Panc1 (cell line): ENCODE measurements around the gene PTGIS. TPM values are rescaled to one million over a fixed set of nuclear protein-coding genes. Genes with fewer than 3 reads are reported as not detected.

Source experiments
- ATAC-seq: fragments of 200-7000 bp; cut with Tn5 transposase; 2 replicates; pipeline ENCODE4 v1.9.1; 2020; ENCODE audit warnings: mild to moderate bottlenecking, moderate library complexity
- BruUV-seq: library from RNA; stranded (reverse); fragments of 400-500 nt; replicated peaks from 2 replicates; lab custom pipeline; 2021; lab: Mats Ljungman, UMichigan
- CTCF ChIA-PET: fragments of 300-600 bp; sonication (Branson Sonifier 250); formaldehyde crosslinking; loops from one replicate; lab custom pipeline; 2022; ENCODE audit warnings: antibody characterized with exemption; lab: Charles Lee
- POLR2A ChIA-PET: fragments of 300-600 bp; sonication (Branson Sonifier 250); formaldehyde crosslinking; loops from one replicate; lab custom pipeline; 2022; ENCODE audit warnings: antibody characterized with exemption; lab: Charles Lee
- DNase-seq: peaks from one replicate; pipeline ENCODE4 v3.0.0-alpha.2; 2010; ENCODE audit warnings: low read depth, low spot score
- H3K27ac ChIP-seq: 2 replicates; pipeline ENCODE4 v1.5.1; 2011; ENCODE audit warnings: mild to moderate bottlenecking, low read length, inconsistent platforms
- H3K27me3 ChIP-seq: fragments of 200-500 bp; sonication (Bioruptor generic); 2 replicates; pipeline ENCODE4 v1.6.0; 2014; ENCODE audit warnings: low read length, inconsistent platforms; ENCODE audit not compliant: control insufficient read depth, insufficient read depth
- H3K36me3 ChIP-seq: fragments of 200-500 bp; sonication (Bioruptor generic); 2 replicates; pipeline ENCODE4 v1.5.1; 2014; ENCODE audit warnings: inconsistent platforms, mild to moderate bottlenecking, low read length, moderate library complexity; ENCODE audit not compliant: control insufficient read depth, insufficient read depth
- H3K4me1 ChIP-seq: 2 replicates; pipeline ENCODE4 v1.5.1; 2011; ENCODE audit warnings: inconsistent platforms, mild to moderate bottlenecking, low read length, moderate library complexity; ENCODE audit not compliant: control insufficient read depth, insufficient read depth
- H3K4me3 ChIP-seq, 2 experiments: 2 replicates each; pipeline ENCODE4 v1.5.1; 2011 to 2012; ENCODE audit warnings: low read depth in 2 of 2, low read length in 2 of 2, mild to moderate bottlenecking in 2 of 2, inconsistent platforms in 1 of 2, moderate library complexity in 1 of 2
- H3K9me3 ChIP-seq: fragments of 200-500 bp; sonication (Bioruptor generic); 2 replicates; pipeline ENCODE4 v1.5.1; 2014; ENCODE audit warnings: low read depth, mild to moderate bottlenecking, inconsistent platforms, low read length, moderate library complexity; ENCODE audit not compliant: control insufficient read depth, insufficient read depth
- POLR2AphosphoS5 ChIP-seq: IDR thresholded peaks from 2 replicates; pipeline ENCODE4 v1.6.1; 2012; ENCODE audit warnings: mild to moderate bottlenecking, low read depth, low read length, moderate library complexity
- SIN3A ChIP-seq: IDR thresholded peaks from 2 replicates; pipeline ENCODE4 v1.6.1; 2012; ENCODE audit warnings: low read depth, mild to moderate bottlenecking, low read length, moderate library complexity, borderline replicate concordance; ENCODE audit not compliant: insufficient read depth
- TCF7L2 ChIP-seq: IDR thresholded peaks from 2 replicates; pipeline ENCODE4 v1.6.1; 2011; ENCODE audit warnings: mild to moderate bottlenecking, low read depth, low read length, inconsistent platforms
- in situ Hi-C: cut with HindIII; loops from 2 replicates; pipeline ENCODE4 v1.10.0; 2016; ENCODE audit warnings: low sequenced_read_pairs, low pct_unique_long_range_greater_than_20kb
- intact Hi-C: fragments of 100-400 bp; cut with micrococcal nuclease; formaldehyde crosslinking; loops from one replicate; pipeline ENCODE4 v1.10.0; 2022; ENCODE audit not compliant: unreplicated experiment
- total RNA-seq: library from RNA; stranded (reverse); gene quantifications from one replicate; pipeline ENCODE4 v1.2.1, GENCODE V29; 2021; ENCODE audit not compliant: unreplicated experiment
- TF ChIP-seq, protein P1 (sequence below), 2 experiments: IDR thresholded peaks; 2 replicates each; pipeline ENCODE4 v1.6.1; 2011 to 2012; ENCODE audit warnings: low read depth in 2 of 2, control low read depth in 1 of 2, low read length in 1 of 2, mild to moderate bottlenecking in 1 of 2, moderate library complexity in 1 of 2; ENCODE audit not compliant: insufficient read depth in 1 of 2
- TF ChIP-seq, protein P2 (sequence below): fragments of 450-650 bp; IDR thresholded peaks from 2 replicates; pipeline ENCODE4 v1.5.1; 2017; ENCODE audit warnings: mild to moderate bottlenecking

The PTGIS gene
- total RNA-seq, 1 experiment from 2014 or later = 4.4 TPM

DNA sequence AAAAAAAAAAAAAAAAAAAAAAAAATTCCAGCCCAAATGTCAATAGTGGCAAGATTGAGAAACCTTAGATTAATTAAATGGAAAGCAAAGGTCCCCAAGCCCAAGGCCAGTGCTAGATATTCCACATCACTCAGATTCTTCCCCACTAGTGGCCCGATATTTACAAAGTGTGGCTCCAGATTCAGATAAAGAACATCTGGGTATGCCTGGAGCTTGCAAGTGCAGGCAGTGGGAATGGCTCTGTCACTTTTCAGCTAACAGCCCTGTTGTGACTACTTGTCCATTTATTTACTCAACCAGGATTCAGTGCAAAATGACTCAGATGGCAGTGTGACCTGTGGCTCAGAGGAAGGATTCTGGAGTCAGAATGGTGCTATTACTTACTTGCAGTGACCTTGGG is 77.2 kb downstream of the PTGIS start:
- DNase-seq (peak; percentile 18), ATAC-seq (no peak)
- BruUV-seq = no TSS peak
- TF ChIP-seq, protein P1, sequence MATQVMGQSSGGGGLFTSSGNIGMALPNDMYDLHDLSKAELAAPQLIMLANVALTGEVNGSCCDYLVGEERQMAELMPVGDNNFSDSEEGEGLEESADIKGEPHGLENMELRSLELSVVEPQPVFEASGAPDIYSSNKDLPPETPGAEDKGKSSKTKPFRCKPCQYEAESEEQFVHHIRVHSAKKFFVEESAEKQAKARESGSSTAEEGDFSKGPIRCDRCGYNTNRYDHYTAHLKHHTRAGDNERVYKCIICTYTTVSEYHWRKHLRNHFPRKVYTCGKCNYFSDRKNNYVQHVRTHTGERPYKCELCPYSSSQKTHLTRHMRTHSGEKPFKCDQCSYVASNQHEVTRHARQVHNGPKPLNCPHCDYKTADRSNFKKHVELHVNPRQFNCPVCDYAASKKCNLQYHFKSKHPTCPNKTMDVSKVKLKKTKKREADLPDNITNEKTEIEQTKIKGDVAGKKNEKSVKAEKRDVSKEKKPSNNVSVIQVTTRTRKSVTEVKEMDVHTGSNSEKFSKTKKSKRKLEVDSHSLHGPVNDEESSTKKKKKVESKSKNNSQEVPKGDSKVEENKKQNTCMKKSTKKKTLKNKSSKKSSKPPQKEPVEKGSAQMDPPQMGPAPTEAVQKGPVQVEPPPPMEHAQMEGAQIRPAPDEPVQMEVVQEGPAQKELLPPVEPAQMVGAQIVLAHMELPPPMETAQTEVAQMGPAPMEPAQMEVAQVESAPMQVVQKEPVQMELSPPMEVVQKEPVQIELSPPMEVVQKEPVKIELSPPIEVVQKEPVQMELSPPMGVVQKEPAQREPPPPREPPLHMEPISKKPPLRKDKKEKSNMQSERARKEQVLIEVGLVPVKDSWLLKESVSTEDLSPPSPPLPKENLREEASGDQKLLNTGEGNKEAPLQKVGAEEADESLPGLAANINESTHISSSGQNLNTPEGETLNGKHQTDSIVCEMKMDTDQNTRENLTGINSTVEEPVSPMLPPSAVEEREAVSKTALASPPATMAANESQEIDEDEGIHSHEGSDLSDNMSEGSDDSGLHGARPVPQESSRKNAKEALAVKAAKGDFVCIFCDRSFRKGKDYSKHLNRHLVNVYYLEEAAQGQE (IDR thresholded peaks at IDR 0.05; ENCODE audit: insufficient read depth in 1 of 2, low read depth in 2 of 2, low read length in 1 of 2) = no peak
- TF ChIP-seq, protein P2, sequence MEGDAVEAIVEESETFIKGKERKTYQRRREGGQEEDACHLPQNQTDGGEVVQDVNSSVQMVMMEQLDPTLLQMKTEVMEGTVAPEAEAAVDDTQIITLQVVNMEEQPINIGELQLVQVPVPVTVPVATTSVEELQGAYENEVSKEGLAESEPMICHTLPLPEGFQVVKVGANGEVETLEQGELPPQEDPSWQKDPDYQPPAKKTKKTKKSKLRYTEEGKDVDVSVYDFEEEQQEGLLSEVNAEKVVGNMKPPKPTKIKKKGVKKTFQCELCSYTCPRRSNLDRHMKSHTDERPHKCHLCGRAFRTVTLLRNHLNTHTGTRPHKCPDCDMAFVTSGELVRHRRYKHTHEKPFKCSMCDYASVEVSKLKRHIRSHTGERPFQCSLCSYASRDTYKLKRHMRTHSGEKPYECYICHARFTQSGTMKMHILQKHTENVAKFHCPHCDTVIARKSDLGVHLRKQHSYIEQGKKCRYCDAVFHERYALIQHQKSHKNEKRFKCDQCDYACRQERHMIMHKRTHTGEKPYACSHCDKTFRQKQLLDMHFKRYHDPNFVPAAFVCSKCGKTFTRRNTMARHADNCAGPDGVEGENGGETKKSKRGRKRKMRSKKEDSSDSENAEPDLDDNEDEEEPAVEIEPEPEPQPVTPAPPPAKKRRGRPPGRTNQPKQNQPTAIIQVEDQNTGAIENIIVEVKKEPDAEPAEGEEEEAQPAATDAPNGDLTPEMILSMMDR = no peak
- TF ChIP-seq SIN3A (no peak), POLR2AphosphoS5 (no peak), TCF7L2 (no peak)
- Histone ChIP-seq H3K36me3 (no peaks in the 10 kb centered on the region), H3K27me3 (peaks cover 3% of the 10 kb centered on the region; the same call in 1 of the 2 replicates), H3K9me3 (no peaks in the 10 kb centered on the region), H3K4me3 (no peak overlapping the region), H3K27ac (no peak overlapping the region), H3K4me1 (peaks cover 3% of the 10 kb centered on the region; the same call in 1 of the 2 replicates)
- in situ Hi-C loops (no loop called here), intact Hi-C loops (no loop called here)
- POLR2A ChIA-PET = no interaction called here
- CTCF ChIA-PET = no interaction called here

- Histone ChIP-seq H3K27me3 (peaks cover 3% of the 10 kb centered on the region; the same call in 1 of the 2 replicates), H3K9me3 (no peaks in the 10 kb centered on the region), H3K4me3 (no peak overlapping the region), H3K27ac (no peak overlapping the region), H3K4me1 (peaks cover 3% of the 10 kb centered on the region; the same call in 1 of the 2 replicates), H3K36me3 (no peaks in the 10 kb centered on the region)
- in situ Hi-C loops = no loop called here
- CTCF ChIA-PET = no interaction called here
- ATAC-seq (no peak), DNase-seq (no peak)
- intact Hi-C loops = no loop called here
- no TSS peak for BruUV-seq
- POLR2A ChIA-PET = no interaction called here
- TF ChIP-seq, protein P1 (IDR thresholded peaks at IDR 0.05; ENCODE audit: insufficient read depth in 1 of 2, low read depth in 2 of 2, low read length in 1 of 2) = no peak
- no peak for TF ChIP-seq TCF7L2
- TF ChIP-seq, protein P2 = no peak
- TF ChIP-seq SIN3A = no peak
- no peak for TF ChIP-seq POLR2AphosphoS5
These were observed 78.2 kb downstream of the PTGIS start for GRCh38 chr20:49489688-49490087.
